Ascending aorta (tissue), 2 donors: ENCODE measurements around the gene ROCK1. TPM values are rescaled to one million over a fixed set of nuclear protein-coding genes. Genes with fewer than 3 reads are reported as not detected.
"Not testable (repeated sequence)": the region's sequence is repeated elsewhere in the genome, so short reads cannot be mapped to it uniquely, and the experiment has no call there.

Source experiments
- DNase-seq, 2 donors: peaks; one replicate each; pipeline ENCODE4 v3.0.0-alpha.2; 2019; ENCODE audit warnings: low spot score in 2 of 2
- H3K27ac ChIP-seq, 2 donors: fragments of 200-600 bp; sonication (generic); one replicate each; pipeline ENCODE4 v1.5.1; 2016 to 2017; ENCODE audit warnings: mild to moderate bottlenecking in 1 of 2
- H3K27me3 ChIP-seq: fragments of 200-600 bp; sonication (generic); one replicate; pipeline ENCODE4 v1.5.1; 2017
- H3K36me3 ChIP-seq, 2 donors: fragments of 200-600 bp; sonication (generic); one replicate each; pipeline ENCODE4 v1.5.1; 2016
- H3K4me1 ChIP-seq, 2 donors: fragments of 200-600 bp; sonication (generic); one replicate each; pipeline ENCODE4 v1.5.1; 2016 to 2017; ENCODE audit warnings: mild to moderate bottlenecking in 1 of 2
- H3K4me3 ChIP-seq, 2 donors: fragments of 200-600 bp; sonication (generic); one replicate each; pipeline ENCODE4 v1.5.1; 2016 to 2017; ENCODE audit warnings: mild to moderate bottlenecking in 1 of 2
- H3K9me3 ChIP-seq, 2 donors: fragments of 200-600 bp; sonication (generic); one replicate each; pipeline ENCODE4 v1.5.1; 2016
- intact Hi-C: fragments of 100-400 bp; cut with DNase I; formaldehyde crosslinking; loops from one replicate; pipeline ENCODE4 v1.15.1; 2023
- total RNA-seq: library from RNA; depleted of rRNA; stranded (reverse); fragments of >200 nt; gene quantifications from one replicate; pipeline ENCODE4 v1.1.0, GENCODE V29; 2016
- TF ChIP-seq, protein P1 (sequence below), 3 experiments: fragments of 200-600 bp in 2 of 3; fragments of 450-650 bp in 1 of 3; sonication (generic) in 2 of 3; IDR thresholded peaks; one replicate each; pipeline ENCODE4 v1.5.1; 2016 to 2019; ENCODE audit warnings: antibody characterized with exemption in 3 of 3, mild to moderate bottlenecking in 1 of 3, moderate library complexity in 1 of 3

Gene ROCK1
- total RNA-seq, 1 donor from 2014 or later = 32.0 TPM

DNA sequence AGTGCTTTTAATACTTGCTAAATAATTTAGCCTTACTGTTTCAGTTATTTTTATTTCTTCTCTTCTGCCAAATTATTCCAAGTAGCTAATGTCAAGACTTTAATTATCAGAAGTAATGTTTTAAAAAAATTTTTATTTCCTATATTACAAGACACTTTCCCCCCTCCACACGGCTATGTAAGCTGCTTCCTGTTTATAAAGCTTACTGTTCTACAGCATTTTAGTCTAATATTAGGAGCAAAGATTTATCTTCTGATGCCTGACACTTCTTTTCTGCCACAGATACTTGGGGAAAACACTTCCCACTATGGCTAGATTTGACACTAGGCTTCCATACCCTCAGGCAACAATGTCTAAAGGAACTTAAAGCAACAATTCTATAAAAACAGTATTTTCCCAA lies 62.3 kb downstream of the ROCK1 start:
- intact Hi-C loops = loop anchor here (10.0 kb wide), 1 partner anchor 125 kb away; no protein-coding TSS in a partner anchor
- peaks cover 13 to 45% of the 10 kb centered on the region in 2 donors for H3K4me1 ChIP-seq
- H3K9me3 ChIP-seq = no peaks in the 10 kb centered on the region
- DNase-seq = no peak
- TF ChIP-seq, protein P1, sequence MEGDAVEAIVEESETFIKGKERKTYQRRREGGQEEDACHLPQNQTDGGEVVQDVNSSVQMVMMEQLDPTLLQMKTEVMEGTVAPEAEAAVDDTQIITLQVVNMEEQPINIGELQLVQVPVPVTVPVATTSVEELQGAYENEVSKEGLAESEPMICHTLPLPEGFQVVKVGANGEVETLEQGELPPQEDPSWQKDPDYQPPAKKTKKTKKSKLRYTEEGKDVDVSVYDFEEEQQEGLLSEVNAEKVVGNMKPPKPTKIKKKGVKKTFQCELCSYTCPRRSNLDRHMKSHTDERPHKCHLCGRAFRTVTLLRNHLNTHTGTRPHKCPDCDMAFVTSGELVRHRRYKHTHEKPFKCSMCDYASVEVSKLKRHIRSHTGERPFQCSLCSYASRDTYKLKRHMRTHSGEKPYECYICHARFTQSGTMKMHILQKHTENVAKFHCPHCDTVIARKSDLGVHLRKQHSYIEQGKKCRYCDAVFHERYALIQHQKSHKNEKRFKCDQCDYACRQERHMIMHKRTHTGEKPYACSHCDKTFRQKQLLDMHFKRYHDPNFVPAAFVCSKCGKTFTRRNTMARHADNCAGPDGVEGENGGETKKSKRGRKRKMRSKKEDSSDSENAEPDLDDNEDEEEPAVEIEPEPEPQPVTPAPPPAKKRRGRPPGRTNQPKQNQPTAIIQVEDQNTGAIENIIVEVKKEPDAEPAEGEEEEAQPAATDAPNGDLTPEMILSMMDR (IDR thresholded peaks at IDR 0.05) = no peak
- no peak overlapping the region for H3K4me3 ChIP-seq
- H3K27me3 ChIP-seq = no peaks in the 10 kb centered on the region
- peaks cover 6 to 10% of the 10 kb centered on the region in 2 donors for H3K36me3 ChIP-seq
- H3K27ac ChIP-seq = peak overlapping the region; percentile 66 to 70

DNA sequence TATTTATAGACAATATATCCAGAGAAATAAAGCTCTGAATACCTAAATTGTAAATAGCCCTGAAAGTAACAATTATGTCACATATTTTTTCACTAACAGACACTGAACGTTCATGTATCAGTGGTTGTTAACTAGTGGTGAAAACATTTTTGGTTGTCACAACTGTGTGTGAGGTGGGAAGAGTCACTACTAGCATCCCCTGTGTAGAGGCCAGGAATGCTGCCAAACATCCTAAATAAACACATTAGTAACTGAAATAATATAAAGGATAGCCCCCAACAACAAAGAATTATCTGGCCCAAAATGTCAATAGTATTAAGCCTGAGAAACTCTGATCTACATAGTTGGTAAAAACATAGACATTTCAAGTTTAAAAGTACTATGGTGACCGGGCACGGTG lies 64.5 kb downstream of the ROCK1 start:
- intact Hi-C loops = loop anchor here (10.0 kb wide), 1 partner anchor 128 kb away; no protein-coding TSS in a partner anchor
- H3K4me1 ChIP-seq = peaks cover 8 to 33% of the 10 kb centered on the region in 2 donors
- H3K27ac ChIP-seq = peak overlapping the region in 1 of 2 donors; percentile 37
- TF ChIP-seq, protein P1 (IDR thresholded peaks at IDR 0.05) = no peak
- DNase-seq = no peak
- H3K4me3 ChIP-seq = no peak overlapping the region
- no peaks in the 10 kb centered on the region for H3K9me3 ChIP-seq
- H3K36me3 ChIP-seq = peaks cover 9 to 10% of the 10 kb centered on the region in 2 donors
- H3K27me3 ChIP-seq = no peaks in the 10 kb centered on the region

DNA sequence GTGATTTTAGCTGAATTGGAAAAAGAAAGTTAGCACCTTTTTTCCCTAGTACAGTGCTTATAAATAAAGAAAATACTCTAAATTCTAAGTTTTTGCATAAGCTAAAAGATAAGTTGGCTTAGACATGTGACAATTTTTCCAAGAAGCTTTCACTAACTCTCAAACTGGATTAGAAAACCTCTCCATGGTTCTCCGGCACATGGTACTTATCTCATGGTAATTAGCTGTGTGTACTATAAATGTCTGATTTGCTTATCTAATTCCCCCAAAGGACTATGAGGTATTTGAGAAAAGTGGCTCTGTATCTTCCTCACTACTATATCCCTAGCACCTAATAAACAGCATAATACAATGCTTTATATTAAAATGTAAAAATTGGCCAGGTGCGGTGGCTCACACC lies 71.1 kb downstream of the ROCK1 start:
- TF ChIP-seq, protein P1 (IDR thresholded peaks at IDR 0.05) = no peak
- intact Hi-C loops = loop anchor here (10.0 kb wide), 1 partner anchor 134 kb away; no protein-coding TSS in a partner anchor
- H3K4me1 ChIP-seq = peaks cover 0 to 5% of the 10 kb centered on the region in 2 donors

GRCh38 chr18:21038201-21038600 lies 73.4 kb downstream of the ROCK1 start:
- intact Hi-C loops = no loop called here
- TF ChIP-seq, protein P1 (IDR thresholded peaks at IDR 0.05) = no peak
- Histone ChIP-seq H3K4me3 (no peak overlapping the region), H3K27ac (peak overlapping the region in 1 of 2 donors; percentile 3), H3K27me3 (no peaks in the 10 kb centered on the region), H3K9me3 (no peaks in the 10 kb centered on the region), H3K36me3 (peaks cover 12 to 25% of the 10 kb centered on the region in 2 donors), H3K4me1 (no peaks in the 10 kb centered on the region)
- DNase-seq = no peak

More for the DNA sequence above, 71.1 kb downstream of the ROCK1 start:
- no peak for DNase-seq
- no peaks in the 10 kb centered on the region for H3K27me3 ChIP-seq
- H3K27ac ChIP-seq = no peak overlapping the region
- H3K4me3 ChIP-seq = no peak overlapping the region
- H3K9me3 ChIP-seq = no peaks in the 10 kb centered on the region
- H3K36me3 ChIP-seq = peaks cover 11 to 27% of the 10 kb centered on the region in 2 donors

DNA sequence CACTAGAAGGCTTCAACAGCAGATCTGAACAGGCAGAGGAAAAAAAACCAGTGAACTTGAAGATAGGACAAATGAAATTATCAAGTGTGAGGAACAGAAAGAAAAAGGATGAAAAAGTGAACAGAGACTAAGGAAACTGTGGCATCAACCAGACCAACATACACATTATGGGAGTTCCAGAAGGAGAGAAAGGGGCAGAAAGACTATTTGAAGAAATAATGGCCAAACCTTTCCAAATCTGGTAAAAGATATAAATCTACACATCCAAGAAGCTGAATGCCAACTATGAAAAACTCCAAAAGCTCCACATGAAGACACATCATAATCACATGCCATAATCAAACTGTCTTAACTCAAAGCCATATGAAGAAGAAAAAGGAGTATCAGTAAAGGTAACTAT lies 79.8 kb downstream of the ROCK1 start:
- Histone ChIP-seq H3K9me3 (peaks cover 3 to 24% of the 10 kb centered on the region in 2 donors), H3K36me3 (peaks cover 15 to 46% of the 10 kb centered on the region in 2 donors), H3K4me3 (no peak overlapping the region), H3K27ac (no peak overlapping the region), H3K27me3 (no peaks in the 10 kb centered on the region), H3K4me1 (peaks cover 0 to 2% of the 10 kb centered on the region in 2 donors)
- DNase-seq = no peak
- intact Hi-C loops = no loop called here
- TF ChIP-seq, protein P1 (IDR thresholded peaks at IDR 0.05) = no peak

DNA sequence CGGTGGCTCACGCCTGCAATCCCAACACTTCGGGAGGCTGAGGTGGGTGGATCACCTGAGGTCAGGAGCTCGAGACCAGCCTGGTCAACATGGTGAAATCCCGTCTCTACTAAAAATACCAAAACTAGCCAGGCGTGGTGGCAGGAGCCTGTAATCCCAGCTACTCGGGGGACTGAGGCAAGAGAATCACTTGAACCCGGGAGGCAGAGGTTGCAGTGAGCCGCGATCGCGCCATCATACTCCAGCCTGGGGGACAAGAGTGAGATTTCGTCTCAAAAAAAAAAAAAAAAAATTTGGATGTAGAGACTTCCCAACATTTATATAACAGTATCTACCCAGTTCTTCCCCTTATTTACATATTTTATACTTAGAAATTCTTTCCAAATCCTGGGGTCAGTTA lies 93.4 kb downstream of the ROCK1 start:
- H3K27me3 ChIP-seq, H3K9me3 ChIP-seq, DNase-seq, H3K27ac ChIP-seq, H3K4me3 ChIP-seq, intact Hi-C loops, H3K4me1 ChIP-seq: not testable (repeated sequence)
- H3K36me3 ChIP-seq = peaks cover 53 to 60% of the 10 kb centered on the region in 2 donors
